Measurements from ENCODE around the gene DRD3. TPM values are rescaled to one million over a fixed set of nuclear protein-coding genes. Genes with fewer than 3 reads are reported as not detected.

The DRD3 gene
- total and polyA plus RNA-seq, 2 of the 8 experiments (the other 6 are each of a cell fraction or from before 2014, with no cell fraction given) = 0.32 to 1.3 TPM

- Histone ChIP-seq H3K18ac (ENCODE audit: extremely low read depth, low read length) (no peak overlapping the region), H3K23ac (ENCODE audit: insufficient read length) (no peak overlapping the region), H3K9me3 (ENCODE audit: insufficient read depth in 2 of 2, low read depth in 1 of 2, low read length in 1 of 2) (no peaks in the 10 kb centered on the region), H4K5ac (ENCODE audit: insufficient read length, low read depth, low read length) (no peak overlapping the region), H3K79me2 (ENCODE audit: control insufficient read depth in 1 of 2, insufficient read depth in 2 of 2, low read length in 2 of 2) (no peaks in the 10 kb centered on the region), H2AK5ac (ENCODE audit: low read depth, low read length) (no peak overlapping the region), H3K14ac (ENCODE audit: insufficient read length) (no peak overlapping the region), H3K4ac (replicated peaks; ENCODE audit: insufficient read length, low read depth, low read length) (no peak overlapping the region), H2BK15ac (ENCODE audit: low read length) (no peak overlapping the region), H3K4me1 (replicated peaks in 1 of 4; ENCODE audit: control insufficient read depth in 3 of 4, insufficient read depth in 4 of 4, low read length in 3 of 4) (peaks cover 0 to 8% (median 4%) of the 10 kb centered on the region in 4 experiments; a peak in 3 of 7 replicates), H4K91ac (replicated peaks; ENCODE audit: insufficient read length, low read length) (no peak overlapping the region), H3K9ac (replicated peaks in 1 of 4; ENCODE audit: extremely low read depth in 1 of 4, low read depth in 3 of 4, low read length in 3 of 4) (no peak overlapping the region), H3K27ac (ENCODE audit: low read depth, low read length) (no peak overlapping the region), H4K20me1 (replicated peaks in 1 of 2; ENCODE audit: control insufficient read depth in 1 of 2, insufficient read depth in 2 of 2, low read length in 2 of 2) (no peaks in the 10 kb centered on the region), H3K79me1 (ENCODE audit: low read depth, low read length) (no peaks in the 10 kb centered on the region), H3K4me2 (ENCODE audit: insufficient read depth in 1 of 2, low read depth in 2 of 2, low read length in 2 of 2) (peak overlapping the region in 1 of 2 experiments; percentile 2; a peak in 1 of 4 replicates), H2BK5ac (ENCODE audit: low read depth, low read length) (no peak overlapping the region), H3K27me3 (replicated peaks in 1 of 4; ENCODE audit: control insufficient read depth in 3 of 4, extremely low read depth in 1 of 4, insufficient read depth in 3 of 4, low read length in 3 of 4) (no peaks in the 10 kb centered on the region), H4K8ac (ENCODE audit: extremely low read depth, insufficient read depth, low read length) (no peak overlapping the region), H2AFZ (ENCODE audit: low read length) (peak overlapping the region; percentile 34; the same call in 1 of the 2 replicates), H2BK12ac (ENCODE audit: low read depth, low read length) (no peak overlapping the region), H3K36me3 (ENCODE audit: control insufficient read depth in 2 of 4, insufficient read depth in 4 of 4, low read length in 3 of 4) (no peaks in the 10 kb centered on the region), H2BK20ac (ENCODE audit: low read length) (no peak overlapping the region; the same call in 1 of the 2 replicates), H2BK120ac (replicated peaks; ENCODE audit: low read depth, low read length) (no peak overlapping the region), H3K56ac (replicated peaks; ENCODE audit: insufficient read length, low read depth, low read length) (no peak overlapping the region), H3K4me3 (ENCODE audit: extremely low read depth in 1 of 4, insufficient read depth in 2 of 4, low read depth in 3 of 4, low read length in 4 of 4) (no peak overlapping the region), H3K23me2 (ENCODE audit: low read depth, low read length) (no peaks in the 10 kb centered on the region; the same call in 1 of the 2 replicates)
- FAIRE-seq (no peak), DNase-seq (ENCODE audit: low read depth in 1 of 2, low spot score in 2 of 2) (no peak)
- ChIA-PET POLR2A (ENCODE audit: partially characterized antibody) (no interaction called here), CTCF (ENCODE audit: partially characterized antibody) (no interaction called here)
- 56% methylated on average over 5 of the region's 5 CpGs; no CpG with 5 or more reads in 1 of the 2 experiments for WGBS, 2 experiments (ENCODE audit: extremely low coverage in 1 of 2, insufficient coverage in 1 of 2, insufficient read length in 1 of 2, insufficient replicate concordance in 2 of 2, low coverage in 1 of 2, low lambda C conversion rate in 2 of 2, missing lambda C conversion rate in 1 of 2)
- no peak for TF ChIP-seq POU5F1 (IDR thresholded peaks at IDR 0.05; ENCODE audit: low read depth, low read length)
Observed at GRCh38 chr3:114110439-114110838, 68.4 kb downstream of the DRD3 start.
